ENCODE measurements around the gene PCSK9.
"Not testable (repeated sequence)": the region's sequence is repeated elsewhere in the genome, so short reads cannot be mapped to it uniquely, and the experiment has no call there.

Gene PCSK9

DNA sequence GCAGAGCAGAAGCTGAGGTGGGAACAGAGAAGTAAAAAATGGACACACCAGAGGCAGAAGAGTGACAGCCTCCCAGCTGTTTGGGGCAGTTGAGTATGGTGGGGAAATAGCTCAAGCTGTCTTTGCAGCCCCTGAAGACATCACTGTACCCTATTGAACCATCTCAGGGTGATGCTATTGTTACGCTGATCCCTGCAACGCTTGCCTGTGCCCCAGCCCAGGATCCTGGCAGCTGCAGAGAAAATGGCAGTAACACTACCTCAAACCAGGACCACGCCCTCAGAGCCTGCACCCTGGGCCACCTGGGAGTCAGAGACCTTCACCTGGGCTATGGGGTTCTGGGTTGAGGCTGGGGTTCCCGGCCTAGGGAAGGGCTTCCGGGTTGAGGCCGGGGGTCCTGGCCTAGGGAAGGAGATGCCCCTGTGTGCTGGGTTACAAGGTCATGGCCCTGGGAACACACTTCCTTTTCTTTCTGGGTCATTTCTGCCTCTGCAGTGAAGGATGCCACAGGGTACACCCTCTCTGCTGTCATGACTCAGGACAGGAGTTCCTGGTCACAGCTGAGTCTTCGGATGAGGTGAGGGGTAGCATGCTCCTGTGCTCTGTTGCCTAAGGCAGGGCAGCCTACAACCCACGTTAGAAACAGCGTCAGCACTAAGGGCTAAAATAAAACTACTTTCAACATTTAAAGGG is 29.0 kb upstream of the PCSK9 start:
- DNase-seq = no peak

DNA sequence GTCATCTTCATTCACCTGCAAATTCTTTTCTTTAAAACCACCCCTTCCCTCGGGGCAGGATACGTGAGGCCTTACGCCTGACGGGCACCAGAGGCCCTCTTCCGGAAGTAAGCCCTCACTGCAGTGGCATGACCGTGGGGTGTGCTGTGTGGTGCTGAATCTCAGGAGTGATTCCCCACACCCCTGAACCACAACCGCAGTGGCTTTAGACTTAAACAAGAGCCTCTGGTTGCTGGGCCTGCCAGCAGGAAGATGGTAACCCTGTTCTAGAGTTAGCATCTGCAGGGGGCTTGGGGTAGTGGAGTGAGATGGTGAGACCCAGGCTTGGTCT is 28.5 kb upstream of the PCSK9 start:
- no peak for DNase-seq

DNA sequence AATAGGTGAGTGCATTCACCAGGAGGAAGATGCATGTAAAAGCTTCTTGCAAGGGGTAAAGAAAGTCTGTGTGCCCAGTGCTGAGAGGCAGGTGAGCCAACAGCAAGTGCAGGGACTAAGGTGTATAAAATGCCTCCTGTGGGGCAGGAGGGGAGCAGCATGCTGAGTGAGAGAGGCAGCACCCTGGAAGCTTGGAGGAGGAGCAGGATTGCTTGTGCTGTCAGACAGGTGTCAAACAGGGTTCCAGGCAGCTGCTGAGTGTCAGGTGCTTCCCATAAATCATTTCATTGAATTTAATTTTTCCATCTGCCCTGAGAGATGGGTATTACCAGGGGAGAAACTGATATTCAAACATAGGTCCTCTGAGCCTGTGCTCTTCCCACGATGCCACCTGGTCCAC is 26.7 kb upstream of the PCSK9 start:
- DNase-seq = no peak

DNA sequence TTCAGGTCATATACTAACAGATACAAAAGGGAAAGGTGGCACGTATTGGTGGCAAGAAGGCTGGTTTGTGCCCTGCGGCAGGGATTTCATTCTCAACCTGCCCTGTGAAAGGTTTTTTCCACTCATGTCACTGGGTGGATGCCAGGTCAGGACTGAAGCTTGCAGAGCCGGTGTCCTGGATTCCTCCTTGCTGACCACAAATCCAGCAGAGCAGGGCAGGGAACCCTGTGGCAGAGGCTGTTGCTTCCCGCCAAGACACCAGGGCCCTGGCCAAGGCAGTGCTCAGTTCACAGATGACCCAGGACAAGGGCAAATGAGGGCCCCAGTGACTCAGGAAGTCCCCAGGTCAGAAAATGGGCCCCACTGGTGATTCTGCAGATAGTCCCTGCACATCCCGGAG is 24.2 kb upstream of the PCSK9 start:
- no peak for DNase-seq

DNA sequence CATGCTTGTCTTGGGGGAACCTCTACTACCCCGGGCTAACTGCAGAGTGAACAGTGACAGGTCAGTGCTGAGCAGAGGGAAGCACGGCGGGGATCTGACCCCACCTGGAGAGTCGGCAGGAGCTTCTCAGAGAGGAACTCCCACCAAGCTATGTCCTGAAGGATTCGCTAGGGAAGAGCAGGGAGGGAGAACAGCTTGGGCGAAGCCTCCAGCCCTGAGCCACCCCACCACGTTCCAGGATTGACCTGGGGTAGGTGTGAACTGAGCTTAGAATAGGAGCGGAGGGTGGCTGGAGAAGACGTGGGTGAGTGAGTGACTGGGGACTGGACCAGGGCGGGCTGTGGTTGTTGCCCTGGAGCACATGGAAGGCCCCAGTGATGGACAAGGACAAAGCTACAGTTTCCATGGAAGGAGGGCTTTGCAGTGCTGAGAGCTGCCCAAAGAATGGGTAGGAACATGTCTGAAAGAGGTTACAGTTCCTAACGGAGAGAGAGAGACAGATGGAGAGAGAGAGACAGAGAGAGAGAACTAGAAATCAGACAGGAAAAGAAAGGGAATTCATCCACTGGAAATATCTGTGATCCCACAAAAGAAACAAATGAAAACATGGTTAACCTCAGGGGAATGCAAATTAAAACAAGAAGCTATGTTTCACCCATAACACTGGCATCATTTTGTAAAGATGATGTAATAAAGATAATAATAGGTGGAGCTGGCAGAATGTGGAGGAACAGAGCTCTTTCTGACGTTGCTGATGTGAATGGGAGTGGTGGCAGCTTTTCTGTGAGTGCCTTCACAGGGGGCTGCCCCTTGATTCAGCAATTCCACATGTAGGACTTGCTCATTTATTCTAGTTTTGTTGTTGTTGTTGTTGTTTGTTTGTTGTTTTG is 23.4 kb upstream of the PCSK9 start:
- DNase-seq = no peak

DNA sequence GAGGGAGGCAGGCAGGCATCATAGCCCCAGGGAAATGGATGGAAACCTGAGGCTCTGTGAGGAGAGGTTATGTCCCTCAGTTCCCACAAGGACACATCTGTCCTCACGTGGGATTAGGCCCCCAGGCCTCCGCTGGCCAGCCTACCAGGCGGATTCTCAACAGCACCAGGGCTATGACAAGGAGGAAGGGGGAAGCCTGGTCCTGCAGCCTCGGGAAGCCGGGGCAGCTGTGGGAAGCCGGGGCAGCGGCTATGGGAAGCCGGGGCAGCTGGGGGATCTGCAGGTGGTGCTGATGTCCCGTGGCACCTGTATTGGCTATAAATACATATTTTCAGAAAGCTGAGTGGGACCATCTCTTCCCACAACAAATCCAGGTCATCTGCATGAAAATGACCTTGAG is 21.0 kb upstream of the PCSK9 start:
- no peak for DNase-seq

DNA sequence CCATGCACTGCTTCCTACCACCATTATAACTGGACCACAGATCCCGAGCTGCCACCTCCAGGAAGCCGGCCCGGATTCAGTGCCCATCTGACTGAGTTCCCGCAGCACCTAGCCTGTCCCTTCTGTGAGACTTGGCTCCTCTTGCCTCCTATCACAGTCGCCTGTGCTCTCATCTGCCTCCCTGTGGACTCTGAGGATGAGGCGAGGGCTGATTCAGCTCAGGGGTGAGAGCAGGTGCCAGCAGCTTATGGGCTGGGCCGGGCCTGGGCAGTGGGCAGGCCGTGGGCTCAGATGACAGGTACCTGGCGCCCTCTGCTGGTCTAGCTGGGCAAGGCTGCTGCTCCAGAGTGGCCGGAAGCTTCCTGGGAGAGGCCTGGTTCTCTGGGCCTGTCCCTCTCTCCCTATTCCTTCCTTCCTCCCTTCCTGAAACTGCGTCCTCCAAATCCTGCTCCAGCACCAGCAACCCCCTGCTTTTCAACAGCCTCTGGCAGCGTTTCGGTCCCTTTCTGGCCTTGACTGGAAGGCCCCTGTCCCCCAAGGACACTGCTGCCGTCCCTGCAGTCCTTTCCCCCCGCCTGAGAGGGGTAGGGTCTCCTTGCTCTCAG is 17.3 kb upstream of the PCSK9 start:
- DNase-seq = peak; percentile 63

DNA sequence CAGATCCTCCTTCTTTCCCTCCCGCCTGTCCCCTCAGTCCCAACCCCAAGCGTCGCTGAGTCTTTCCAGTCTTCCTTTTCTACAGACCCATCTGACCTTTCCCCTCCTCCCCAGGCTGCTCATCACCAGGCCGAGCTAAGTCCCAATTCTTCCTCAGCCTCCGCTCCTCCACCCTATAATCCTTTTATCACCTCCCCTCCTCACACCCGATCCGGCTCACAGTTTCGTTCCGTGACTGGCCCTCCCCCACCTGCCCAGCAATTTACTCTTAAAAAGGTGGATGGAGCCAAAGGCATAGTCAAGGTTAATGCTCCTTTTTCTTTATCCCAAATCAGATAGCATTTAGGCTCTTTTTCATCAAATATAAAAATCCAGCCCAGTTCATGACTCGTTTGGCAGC is 15.2 kb upstream of the PCSK9 start:
- not testable (repeated sequence) for DNase-seq

DNA sequence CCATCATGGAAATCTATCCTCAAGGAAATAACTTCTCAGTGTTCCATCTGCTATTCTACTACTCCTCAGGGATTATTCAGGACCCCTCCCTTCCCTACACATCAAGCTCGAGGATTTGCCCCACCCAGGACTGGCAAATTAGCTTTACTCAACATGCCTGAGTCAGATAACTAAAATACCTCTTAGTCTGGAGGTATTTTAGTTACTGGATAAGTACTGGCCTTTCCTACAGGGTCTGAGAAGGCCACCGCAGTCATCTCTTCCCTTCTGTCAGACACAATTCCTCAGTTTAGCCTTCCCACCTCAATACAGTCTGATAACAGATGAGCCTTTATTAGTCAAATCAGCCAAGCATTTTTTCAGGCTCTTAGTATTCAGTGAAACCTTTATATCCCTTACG is 12.7 kb upstream of the PCSK9 start:
- DNase-seq = not testable (repeated sequence)

DNA sequence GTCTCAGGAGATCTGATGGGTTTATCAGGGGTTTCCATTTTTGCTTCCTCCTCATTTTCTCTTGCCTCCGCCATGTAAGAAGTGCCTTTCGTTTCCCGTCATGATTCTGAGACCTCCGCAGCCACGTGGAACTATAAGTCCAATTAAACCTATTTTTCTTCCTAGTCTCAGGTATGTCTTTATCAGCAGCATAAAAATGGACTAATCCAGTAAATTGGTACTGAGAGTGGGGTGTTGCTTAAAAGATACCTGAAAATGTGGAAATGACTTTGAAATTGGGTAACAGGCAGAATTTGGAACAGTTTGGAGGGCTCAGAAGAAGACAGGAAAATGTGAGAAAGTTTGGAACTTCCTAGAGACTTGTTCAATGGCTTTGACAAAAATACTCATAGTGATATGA is 8.2 kb upstream of the PCSK9 start:
- not testable (repeated sequence) for DNase-seq

DNA sequence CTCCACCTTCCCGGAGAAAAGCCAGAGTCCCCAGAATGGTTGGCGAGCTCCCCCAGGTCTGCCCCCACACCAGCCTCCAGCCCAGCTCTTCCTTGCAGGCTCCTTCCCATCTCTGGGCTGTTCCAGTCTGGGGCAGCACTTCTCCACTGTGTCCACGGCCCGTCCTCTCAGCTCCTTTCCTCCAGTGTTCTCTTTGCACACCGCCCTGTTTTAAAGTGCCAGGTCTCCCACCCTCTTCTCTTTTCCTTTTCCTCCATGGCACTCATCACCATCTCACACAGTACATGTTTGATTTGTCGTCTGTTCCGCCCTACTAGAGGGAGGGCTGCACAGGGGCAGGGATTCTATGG is 6.1 kb upstream of the PCSK9 start:
- no peak for DNase-seq

DNA sequence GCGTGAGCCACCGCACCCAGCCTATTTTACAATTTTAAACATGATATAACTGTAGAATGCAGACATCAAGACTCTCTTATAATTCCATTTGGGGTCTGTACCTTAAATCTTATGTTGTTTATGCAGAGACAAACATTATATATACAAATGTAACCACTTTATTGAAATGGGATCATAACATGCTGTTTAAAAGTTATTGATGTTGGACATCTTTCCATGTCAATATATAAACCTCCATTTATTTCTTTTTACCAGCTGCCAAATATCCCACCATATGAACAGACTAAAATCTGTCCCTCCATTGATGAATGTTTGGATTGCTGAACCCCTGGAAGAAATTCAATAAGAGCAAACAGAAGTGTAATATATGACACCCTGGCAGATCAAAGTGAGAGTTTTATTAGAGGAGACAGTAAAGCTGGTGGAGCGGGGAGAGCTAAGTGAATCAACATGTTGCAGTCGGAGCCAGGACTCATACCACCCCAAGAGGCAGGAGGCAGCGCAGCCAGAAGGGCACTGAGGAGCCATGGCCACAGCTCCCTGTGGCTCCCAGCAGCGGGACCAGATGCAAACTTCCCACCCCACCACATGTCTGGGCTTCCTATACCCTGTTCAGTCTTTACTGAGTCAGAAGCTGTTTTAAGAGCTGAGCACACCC is 4.7 kb upstream of the PCSK9 start:
- no peak for DNase-seq

DNA sequence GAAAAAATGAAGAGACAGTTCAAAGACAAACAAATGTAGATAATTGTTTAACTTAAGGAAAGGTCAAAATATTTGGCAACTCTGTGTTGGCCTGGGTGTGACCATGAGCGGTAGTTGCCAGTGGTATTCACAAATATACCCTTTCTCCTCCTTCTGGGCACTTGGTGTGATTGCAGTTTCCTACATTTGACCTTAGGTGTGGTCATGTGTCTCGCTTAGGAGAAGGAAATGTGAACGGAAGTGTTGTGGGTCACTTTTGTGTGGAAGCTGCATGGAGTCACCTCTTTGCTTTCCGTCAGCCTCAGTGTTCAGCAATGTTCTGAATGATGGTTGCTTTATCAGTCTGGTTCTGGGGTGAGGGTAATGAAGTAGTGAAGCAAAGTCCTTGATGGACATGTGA is 3.4 kb upstream of the PCSK9 start:
- DNase-seq = no peak

DNA sequence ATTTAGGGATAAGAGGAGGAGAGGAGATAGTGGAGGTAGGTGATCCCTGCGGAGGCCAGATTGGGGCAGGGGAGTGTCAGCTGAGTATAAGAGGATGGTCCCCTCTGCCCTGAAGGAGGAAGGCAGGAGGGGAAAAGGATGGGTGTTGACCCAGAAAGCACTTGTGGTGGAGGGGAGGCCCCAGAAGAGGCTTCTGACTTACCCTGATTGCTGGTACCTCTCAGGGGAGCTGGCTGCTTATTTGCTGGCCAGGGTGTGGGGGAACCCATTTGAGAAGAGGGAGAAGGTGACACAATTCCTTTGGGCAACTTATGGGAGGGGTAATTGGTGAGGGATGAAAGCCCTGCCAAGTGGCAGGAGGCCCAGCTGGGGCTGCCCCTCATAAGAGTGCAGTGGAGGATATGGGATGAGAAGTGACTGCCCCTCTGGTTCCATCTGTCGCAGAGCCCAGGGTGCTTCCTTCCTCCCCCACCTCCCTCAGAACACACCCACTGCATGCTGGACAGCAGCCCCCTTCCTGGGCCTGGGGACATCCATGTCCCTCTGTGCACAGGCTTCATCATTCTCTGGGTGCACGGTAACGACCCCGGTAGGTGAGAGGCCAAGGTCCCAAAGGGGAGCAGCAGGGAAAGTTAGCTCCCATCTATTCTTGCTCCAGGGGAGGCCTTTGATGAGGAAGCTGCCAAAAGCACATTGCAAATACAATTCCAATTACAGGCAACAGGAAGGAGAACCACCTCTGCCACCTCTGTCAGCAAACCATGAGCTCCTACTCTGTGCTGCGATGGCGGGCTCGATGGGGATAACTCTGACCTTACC is 1.4 kb upstream of the PCSK9 start:
- no peak for DNase-seq

DNA sequence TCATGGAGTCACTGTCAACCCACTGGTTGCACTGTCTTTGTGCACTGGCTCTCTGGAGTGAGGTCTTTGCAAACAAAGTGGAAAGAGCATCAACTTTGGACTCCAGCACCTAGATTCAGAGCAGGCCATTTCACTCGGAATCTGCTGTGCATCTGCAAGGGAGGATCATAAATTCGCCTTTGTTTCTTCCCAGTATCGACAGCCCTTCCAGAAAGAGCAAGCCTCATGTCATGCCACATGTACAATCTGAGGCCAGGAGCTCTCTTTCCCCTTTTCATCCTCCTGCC is 853 bp upstream of the PCSK9 start:
- no peak for DNase-seq

DNA sequence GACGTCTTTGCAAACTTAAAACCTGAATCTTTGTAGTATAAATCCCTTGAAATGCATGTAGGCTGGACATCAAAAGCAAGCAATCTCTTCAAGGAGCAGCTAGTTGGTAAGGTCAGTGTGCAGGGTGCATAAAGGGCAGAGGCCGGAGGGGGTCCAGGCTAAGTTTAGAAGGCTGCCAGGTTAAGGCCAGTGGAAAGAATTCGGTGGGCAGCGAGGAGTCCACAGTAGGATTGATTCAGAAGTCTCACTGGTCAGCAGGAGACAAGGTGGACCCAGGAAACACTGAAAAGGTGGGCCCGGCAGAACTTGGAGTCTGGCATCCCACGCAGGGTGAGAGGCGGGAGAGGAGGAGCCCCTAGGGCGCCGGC is 390 bp upstream of the PCSK9 start:
- DNase-seq = no peak

DNA sequence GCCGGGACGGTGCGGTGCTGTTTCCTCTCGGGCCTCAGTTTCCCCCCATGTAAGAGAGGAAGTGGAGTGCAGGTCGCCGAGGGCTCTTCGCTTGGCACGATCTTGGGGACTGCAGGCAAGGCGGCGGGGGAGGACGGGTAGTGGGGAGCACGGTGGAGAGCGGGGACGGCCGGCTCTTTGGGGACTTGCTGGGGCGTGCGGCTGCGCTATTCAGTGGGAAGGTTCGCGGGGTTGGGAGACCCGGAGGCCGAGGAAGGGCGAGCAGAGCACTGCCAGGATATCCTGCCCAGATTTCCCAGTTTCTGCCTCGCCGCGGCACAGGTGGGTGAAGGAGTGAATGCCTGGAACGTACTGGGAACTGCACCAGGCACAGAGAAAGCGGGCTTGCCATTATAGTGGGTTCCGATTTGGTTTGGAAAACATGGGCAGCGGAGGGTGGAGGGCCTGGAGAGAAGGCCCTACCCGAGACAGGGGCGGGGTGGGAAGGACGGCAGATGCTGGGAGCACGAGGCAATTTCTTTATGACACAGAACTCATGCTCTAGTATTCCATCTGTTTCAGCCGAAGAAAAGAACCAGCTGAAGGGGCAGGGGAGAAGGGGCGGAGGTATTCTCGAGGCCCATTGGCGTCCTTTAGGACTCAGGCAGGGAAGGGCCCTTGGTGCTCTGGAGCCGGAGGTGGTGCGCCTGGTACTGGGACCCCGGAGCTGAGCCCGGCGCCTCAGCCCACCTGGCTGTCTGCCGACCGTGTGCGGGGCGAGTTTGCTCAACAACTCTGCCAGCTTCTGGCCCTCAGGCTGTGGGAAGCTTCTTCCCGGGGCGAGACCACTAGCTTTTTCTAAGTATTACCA is 960 bp downstream of the PCSK9 start:
- DNase-seq = no peak

DNA sequence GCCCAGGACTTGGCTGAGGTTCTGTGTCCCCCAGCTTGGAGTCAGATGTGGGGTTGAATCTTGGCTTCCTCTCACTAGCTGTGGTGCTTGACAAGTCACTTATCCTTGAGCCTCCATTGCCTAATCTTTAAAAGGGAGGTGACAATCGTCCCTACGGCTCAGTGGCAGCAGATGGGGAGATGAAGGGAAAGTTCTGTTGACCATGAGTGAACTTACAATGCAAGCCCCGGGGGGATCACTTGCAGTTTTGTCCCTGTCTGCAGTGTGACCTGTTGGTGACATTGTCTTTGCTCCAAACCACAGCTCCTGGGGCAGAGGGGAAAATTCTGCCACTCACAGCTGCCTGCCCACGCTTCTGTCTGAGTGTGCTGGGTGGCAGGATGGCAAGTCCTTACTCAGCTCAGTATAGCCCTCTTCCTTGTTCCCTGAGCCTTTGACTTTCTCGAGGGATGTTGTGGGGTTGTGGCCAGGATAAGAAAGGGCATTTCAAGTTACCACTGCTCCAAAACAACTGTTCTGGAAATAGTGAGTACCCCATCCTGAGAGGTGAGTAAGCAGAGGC is 1.7 kb downstream of the PCSK9 start:
- DNase-seq = no peak

DNA sequence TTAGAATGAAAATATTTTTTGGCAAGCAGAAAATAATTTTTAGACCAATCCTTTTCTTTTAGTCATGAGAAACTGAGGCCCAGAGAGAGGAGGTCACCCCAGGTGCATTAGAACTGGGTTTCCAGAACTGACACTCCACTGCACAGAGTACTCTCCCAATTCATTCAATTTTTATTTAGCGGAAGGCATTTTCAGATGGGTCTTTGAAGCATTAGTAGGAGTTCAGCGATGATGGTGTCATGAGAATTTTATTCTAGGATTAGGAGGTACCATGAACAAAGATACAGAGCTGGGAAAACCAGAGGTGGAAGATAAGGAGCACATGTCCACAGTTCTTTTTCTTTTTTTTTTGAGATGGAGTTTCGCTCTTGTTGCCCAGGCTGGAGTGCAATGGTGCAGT is 2.3 kb downstream of the PCSK9 start:
- DNase-seq = no peak

DNA sequence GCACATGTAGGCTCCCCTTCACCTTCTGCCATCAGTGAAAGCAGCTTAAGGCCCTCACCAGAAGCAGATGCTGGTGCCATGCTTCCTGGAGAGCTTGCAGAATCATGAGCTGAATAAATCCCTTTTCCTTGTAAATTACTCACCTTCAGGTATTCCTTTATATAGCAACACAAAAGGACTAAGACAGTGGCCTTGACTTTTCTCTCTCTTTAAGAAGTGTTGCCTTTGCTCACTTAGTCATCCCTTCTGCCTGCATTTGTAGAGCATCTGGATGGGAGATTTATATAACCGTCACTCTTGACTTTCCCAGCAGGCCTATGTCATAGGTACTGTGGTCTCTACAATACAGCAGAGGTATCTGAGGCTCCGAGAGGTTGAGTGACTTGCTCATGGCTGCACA is 3.7 kb downstream of the PCSK9 start:
- DNase-seq = no peak

DNA sequence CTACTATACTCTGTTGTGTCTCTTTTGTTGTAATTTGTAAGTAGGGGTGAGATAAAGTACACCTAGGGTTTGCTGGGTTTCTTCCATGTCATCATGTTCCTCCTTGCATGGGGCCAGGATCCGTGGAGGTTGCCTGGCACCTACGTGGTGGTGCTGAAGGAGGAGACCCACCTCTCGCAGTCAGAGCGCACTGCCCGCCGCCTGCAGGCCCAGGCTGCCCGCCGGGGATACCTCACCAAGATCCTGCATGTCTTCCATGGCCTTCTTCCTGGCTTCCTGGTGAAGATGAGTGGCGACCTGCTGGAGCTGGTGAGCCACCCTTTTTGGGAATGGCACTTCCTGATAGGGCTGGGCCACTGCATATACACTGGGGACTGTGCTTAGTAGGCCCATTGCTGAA is 4.4 kb downstream of the PCSK9 start:
- no peak for DNase-seq
